ENCODE measurements around the gene RNPEPL1.

Gene RNPEPL1

DNA sequence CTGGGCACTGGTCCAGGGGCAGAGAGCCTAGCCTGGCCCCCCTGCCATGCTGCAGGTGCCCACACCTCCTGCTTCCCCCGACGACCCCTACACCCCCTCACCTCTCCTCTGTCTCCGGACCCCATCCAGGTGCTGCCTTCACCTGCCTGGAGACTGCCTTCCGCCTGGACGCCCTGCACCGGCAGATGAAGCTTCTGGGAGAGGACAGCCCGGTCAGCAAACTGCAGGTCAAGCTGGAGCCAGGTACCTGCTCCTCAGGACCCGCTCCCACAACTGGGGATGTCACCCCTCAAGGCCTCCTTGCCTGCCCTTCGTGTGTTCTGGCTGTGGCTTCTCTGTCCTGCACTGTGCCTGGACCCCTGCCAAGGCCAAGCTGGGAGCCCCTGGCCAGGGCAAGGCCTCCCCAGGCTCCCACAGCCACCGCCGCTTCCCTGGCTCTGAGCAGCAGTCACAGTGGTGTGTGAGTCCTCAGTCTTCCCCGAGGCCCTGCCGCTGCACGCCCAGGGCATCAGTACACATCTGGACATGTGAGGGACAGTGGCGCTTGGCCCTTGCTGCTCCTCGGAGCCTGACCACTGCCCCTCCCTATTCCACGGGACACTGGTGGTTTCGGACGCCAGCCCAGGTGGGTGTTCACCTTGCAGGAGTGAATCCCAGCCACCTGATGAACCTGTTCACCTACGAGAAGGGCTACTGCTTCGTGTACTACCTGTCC is 6.3 kb downstream of the RNPEPL1 start:
- no peak overlapping the region for H3K4me3 Mint-ChIP-seq
- peaks cover under 1% of the 10 kb centered on the region for H3K4me1 Mint-ChIP-seq
- H3K36me3 Mint-ChIP-seq (ENCODE audit: low read depth), result no peaks in the 10 kb centered on the region
- DNase-seq, result no peak
- H3K27ac Mint-ChIP-seq, result no peak overlapping the region
- TF ChIP-seq, protein P1, sequence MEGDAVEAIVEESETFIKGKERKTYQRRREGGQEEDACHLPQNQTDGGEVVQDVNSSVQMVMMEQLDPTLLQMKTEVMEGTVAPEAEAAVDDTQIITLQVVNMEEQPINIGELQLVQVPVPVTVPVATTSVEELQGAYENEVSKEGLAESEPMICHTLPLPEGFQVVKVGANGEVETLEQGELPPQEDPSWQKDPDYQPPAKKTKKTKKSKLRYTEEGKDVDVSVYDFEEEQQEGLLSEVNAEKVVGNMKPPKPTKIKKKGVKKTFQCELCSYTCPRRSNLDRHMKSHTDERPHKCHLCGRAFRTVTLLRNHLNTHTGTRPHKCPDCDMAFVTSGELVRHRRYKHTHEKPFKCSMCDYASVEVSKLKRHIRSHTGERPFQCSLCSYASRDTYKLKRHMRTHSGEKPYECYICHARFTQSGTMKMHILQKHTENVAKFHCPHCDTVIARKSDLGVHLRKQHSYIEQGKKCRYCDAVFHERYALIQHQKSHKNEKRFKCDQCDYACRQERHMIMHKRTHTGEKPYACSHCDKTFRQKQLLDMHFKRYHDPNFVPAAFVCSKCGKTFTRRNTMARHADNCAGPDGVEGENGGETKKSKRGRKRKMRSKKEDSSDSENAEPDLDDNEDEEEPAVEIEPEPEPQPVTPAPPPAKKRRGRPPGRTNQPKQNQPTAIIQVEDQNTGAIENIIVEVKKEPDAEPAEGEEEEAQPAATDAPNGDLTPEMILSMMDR (IDR thresholded peaks at IDR 0.05), result no peak
- H3K27me3 Mint-ChIP-seq (ENCODE audit: low read depth, poor library complexity), result peaks cover 4% of the 10 kb centered on the region
- no peaks in the 10 kb centered on the region for H3K9me3 Mint-ChIP-seq

DNA sequence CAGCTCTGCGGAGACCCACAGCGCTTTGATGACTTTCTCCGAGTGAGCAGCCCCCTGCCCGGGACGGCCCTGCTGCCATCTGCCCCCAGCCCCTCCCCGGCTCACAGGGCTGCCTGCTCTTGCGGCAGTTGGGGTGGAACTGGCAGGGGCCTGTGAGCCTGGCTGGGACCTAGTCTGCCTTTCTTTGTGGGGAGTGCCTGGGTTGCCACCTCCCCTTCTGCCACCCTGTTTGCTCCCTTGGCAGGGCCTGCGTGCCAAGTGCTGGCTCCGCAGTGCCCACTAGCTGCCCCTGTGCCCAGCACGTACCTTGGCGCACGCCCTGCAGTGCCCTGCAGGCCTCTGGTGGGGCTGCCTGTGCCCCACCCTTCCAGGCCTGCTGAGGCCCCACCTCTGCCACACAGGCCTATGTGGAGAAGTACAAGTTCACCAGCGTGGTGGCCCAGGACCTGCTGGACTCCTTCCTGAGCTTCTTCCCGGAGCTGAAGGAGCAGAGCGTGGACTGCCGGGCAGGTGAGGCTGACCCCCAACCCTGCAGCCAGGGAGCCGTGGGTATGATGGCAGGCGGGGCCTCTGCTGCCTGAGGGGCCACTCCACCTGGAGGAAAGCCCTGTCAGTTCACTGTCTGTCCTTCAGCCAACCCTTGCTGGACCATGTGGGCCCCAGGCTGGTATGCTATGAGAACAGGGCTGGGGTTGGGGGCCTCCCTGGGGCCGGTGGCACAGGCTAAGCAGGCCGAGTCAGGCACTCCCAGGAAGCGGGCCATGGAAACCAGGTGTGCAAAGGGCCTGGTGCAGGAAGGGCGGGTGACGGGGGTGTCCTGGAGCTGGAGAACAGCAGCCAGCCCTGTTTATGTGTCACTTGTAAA is 7.0 kb downstream of the RNPEPL1 start:
- peak overlapping the region; percentile 32 for H3K27ac Mint-ChIP-seq
- DNase-seq, result no peak

GRCh38 chr2:240576036-240576435 is 7.8 kb downstream of the RNPEPL1 start:
- TF ChIP-seq, protein P1 (IDR thresholded peaks at IDR 0.05), result no peak
- H3K9me3 Mint-ChIP-seq, result peaks cover 4% of the 10 kb centered on the region
- no peaks in the 10 kb centered on the region for H3K27me3 Mint-ChIP-seq (ENCODE audit: low read depth, poor library complexity)
- no peak for DNase-seq
- peaks cover 12% of the 10 kb centered on the region for H3K36me3 Mint-ChIP-seq (ENCODE audit: low read depth)
- peaks cover 7% of the 10 kb centered on the region for H3K4me1 Mint-ChIP-seq
- no peak overlapping the region for H3K4me3 Mint-ChIP-seq
- peak overlapping the region; percentile 32 for H3K27ac Mint-ChIP-seq

More for the DNA sequence above, 7.0 kb downstream of the RNPEPL1 start:
- Mint-ChIP-seq H3K36me3 (ENCODE audit: low read depth) (peaks cover 5% of the 10 kb centered on the region), H3K27me3 (ENCODE audit: low read depth, poor library complexity) (no peaks in the 10 kb centered on the region), H3K9me3 (no peaks in the 10 kb centered on the region), H3K4me3 (no peak overlapping the region), H3K4me1 (peaks cover 7% of the 10 kb centered on the region)
- TF ChIP-seq, protein P1 (IDR thresholded peaks at IDR 0.05), result no peak

- TF ChIP-seq, protein P1 (IDR thresholded peaks at IDR 0.05), result no peak
- DNase-seq, result no peak
- Mint-ChIP-seq H3K36me3 (ENCODE audit: low read depth) (peaks cover 17% of the 10 kb centered on the region), H3K9me3 (peaks cover 8% of the 10 kb centered on the region), H3K27ac (no peak overlapping the region), H3K4me3 (no peak overlapping the region), H3K4me1 (peaks cover 7% of the 10 kb centered on the region), H3K27me3 (ENCODE audit: low read depth, poor library complexity) (no peaks in the 10 kb centered on the region)
Measured at GRCh38 chr2:240576436-240577205, 8.3 kb downstream of the RNPEPL1 start.

GRCh38 chr2:240577281-240578109 is 9.2 kb downstream of the RNPEPL1 start:
- TF ChIP-seq, protein P1 (IDR thresholded peaks at IDR 0.05), result no peak
- Mint-ChIP-seq H3K4me3 (no peak overlapping the region), H3K27ac (no peak overlapping the region), H3K27me3 (ENCODE audit: low read depth, poor library complexity) (no peaks in the 10 kb centered on the region), H3K9me3 (peaks cover 15% of the 10 kb centered on the region), H3K36me3 (ENCODE audit: low read depth) (peaks cover 26% of the 10 kb centered on the region), H3K4me1 (peaks cover 7% of the 10 kb centered on the region)
- no peak for DNase-seq

Data from nephron progenitor cell (in vitro differentiated cells).